ENCODE measurements around the gene ATG16L1. TPM values are rescaled to one million over a fixed set of nuclear protein-coding genes. Genes with fewer than 3 reads are reported as not detected.

Gene ATG16L1
- total and polyA plus RNA-seq, 2 experiments from 2014 or later, result 15.3 to 37.9 TPM

GRCh38 chr2:233301248-233301647 is 49.8 kb downstream of the ATG16L1 start (continued):
- TF ChIP-seq, protein P1, sequence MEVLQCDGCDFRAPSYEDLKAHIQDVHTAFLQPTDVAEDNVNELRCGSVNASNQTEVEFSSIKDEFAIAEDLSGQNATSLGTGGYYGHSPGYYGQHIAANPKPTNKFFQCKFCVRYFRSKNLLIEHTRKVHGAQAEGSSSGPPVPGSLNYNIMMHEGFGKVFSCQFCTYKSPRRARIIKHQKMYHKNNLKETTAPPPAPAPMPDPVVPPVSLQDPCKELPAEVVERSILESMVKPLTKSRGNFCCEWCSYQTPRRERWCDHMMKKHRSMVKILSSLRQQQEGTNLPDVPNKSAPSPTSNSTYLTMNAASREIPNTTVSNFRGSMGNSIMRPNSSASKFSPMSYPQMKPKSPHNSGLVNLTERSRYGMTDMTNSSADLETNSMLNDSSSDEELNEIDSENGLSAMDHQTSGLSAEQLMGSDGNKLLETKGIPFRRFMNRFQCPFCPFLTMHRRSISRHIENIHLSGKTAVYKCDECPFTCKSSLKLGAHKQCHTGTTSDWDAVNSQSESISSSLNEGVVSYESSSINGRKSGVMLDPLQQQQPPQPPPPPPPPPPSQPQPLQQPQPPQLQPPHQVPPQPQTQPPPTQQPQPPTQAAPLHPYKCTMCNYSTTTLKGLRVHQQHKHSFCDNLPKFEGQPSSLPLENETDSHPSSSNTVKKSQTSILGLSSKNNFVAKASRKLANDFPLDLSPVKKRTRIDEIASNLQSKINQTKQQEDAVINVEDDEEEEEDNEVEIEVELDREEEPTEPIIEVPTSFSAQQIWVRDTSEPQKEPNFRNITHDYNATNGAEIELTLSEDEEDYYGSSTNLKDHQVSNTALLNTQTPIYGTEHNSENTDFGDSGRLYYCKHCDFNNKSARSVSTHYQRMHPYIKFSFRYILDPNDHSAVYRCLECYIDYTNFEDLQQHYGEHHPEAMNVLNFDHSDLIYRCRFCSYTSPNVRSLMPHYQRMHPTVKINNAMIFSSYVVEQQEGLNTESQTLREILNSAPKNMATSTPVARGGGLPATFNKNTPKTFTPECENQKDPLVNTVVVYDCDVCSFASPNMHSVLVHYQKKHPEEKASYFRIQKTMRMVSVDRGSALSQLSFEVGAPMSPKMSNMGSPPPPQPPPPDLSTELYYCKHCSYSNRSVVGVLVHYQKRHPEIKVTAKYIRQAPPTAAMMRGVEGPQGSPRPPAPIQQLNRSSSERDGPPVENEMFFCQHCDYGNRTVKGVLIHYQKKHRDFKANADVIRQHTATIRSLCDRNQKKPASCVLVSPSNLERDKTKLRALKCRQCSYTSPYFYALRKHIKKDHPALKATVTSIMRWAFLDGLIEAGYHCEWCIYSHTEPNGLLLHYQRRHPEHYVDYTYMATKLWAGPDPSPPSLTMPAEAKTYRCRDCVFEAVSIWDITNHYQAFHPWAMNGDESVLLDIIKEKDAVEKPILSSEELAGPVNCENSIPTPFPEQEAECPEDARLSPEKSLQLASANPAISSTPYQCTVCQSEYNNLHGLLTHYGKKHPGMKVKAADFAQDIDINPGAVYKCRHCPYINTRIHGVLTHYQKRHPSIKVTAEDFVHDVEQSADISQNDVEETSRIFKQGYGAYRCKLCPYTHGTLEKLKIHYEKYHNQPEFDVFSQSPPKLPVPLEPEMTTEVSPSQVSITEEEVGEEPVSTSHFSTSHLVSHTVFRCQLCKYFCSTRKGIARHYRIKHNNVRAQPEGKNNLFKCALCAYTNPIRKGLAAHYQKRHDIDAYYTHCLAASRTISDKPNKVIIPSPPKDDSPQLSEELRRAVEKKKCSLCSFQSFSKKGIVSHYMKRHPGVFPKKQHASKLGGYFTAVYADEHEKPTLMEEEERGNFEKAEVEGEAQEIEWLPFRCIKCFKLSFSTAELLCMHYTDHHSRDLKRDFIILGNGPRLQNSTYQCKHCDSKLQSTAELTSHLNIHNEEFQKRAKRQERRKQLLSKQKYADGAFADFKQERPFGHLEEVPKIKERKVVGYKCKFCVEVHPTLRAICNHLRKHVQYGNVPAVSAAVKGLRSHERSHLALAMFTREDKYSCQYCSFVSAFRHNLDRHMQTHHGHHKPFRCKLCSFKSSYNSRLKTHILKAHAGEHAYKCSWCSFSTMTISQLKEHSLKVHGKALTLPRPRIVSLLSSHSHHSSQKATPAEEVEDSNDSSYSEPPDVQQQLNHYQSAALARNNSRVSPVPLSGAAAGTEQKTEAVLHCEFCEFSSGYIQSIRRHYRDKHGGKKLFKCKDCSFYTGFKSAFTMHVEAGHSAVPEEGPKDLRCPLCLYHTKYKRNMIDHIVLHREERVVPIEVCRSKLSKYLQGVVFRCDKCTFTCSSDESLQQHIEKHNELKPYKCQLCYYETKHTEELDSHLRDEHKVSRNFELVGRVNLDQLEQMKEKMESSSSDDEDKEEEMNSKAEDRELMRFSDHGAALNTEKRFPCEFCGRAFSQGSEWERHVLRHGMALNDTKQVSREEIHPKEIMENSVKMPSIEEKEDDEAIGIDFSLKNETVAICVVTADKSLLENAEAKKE (CRISPR knock-in tag; IDR thresholded peaks at IDR 0.05), result no peak
- TF ChIP-seq POLR2AphosphoS5 (IDR thresholded peaks at IDR 0.05; ENCODE audit: low read depth), result no peak
- no peak for TF ChIP-seq ZNF114 (CRISPR knock-in tag; IDR thresholded peaks at IDR 0.05)
- no peak for TF ChIP-seq JUNB (IDR thresholded peaks at IDR 0.05; ENCODE audit: unreplicated experiment)
- no peak for TF ChIP-seq STAT1 (IDR thresholded peaks at IDR 0.05; ENCODE audit: unreplicated experiment)
- TF ChIP-seq CTCF (conservative IDR thresholded peaks at IDR 0.05; ENCODE audit: low read depth in 2 of 2), result no peak
- TF ChIP-seq ZNF331 (CRISPR knock-in tag; IDR thresholded peaks at IDR 0.05; ENCODE audit: low read depth), result no peak
- no peak for TF ChIP-seq CREB1 (CRISPR knock-in tag; IDR thresholded peaks at IDR 0.05; ENCODE audit: low read depth)

- H3K36me3 Mint-ChIP-seq (ENCODE audit: low read depth), result no peaks in the 10 kb centered on the region; the same call in 2 of the 3 replicates
- 0 out of 2 replicates have a peak, but pooled peaks cover 3% of the 10 kb centered on the region for H3K9me2 ChIP-seq (ENCODE audit: insufficient read depth)
- H3K27ac Mint-ChIP-seq, result no peak overlapping the region
- TF ChIP-seq NANOG (IDR thresholded peaks at IDR 0.05; ENCODE audit: borderline replicate concordance) (no peak), EZH2 (IDR thresholded peaks at IDR 0.05; ENCODE audit: low read depth, unreplicated experiment) (no peak)
Measured at GRCh38 chr2:233301811-233302210, 50.3 kb downstream of the ATG16L1 start.

More at GRCh38 chr2:233301811-233302210, 50.3 kb downstream of the ATG16L1 start:
- no peaks in the 10 kb centered on the region for H3K36me3 ChIP-seq (ENCODE audit: insufficient read depth)
- DNase-seq (ENCODE audit: low spot score), result no peak
- H2AFZ ChIP-seq, result no peak overlapping the region
- H3F3A ChIP-seq (replicated peaks; ENCODE audit: low read depth), result no peaks in the 10 kb centered on the region
- Mint-ChIP-seq H3K4me3 (no peak overlapping the region), H3K9me3 (no peaks in the 10 kb centered on the region), H3K27me3 (ENCODE audit: insufficient read depth, low read depth, poor library complexity) (peaks cover 3% of the 10 kb centered on the region), H3K4me1 (peaks cover 9% of the 10 kb centered on the region; the same call in 2 of the 3 replicates)
- no peak overlapping the region for H3K27ac ChIP-seq (ENCODE audit: low read depth)
- H3K27me3 ChIP-seq (ENCODE audit: insufficient read depth), result no peaks in the 10 kb centered on the region
- no peaks in the 10 kb centered on the region for H3K4me1 ChIP-seq (ENCODE audit: insufficient read depth)
- no peaks in the 10 kb centered on the region for H3K79me2 ChIP-seq (replicated peaks; ENCODE audit: insufficient read depth)
- H3K4me3 ChIP-seq, result no peak overlapping the region
- no peak overlapping the region for H3K4me2 ChIP-seq
- no peaks in the 10 kb centered on the region for H4K20me1 ChIP-seq (replicated peaks; ENCODE audit: insufficient read depth)
- no peak for ATAC-seq
